WI38 (cell line): Measurements from ENCODE around the gene ULK3.

Experiments used
- H3K4me3 ChIP-seq: 2 replicates; pipeline ENCODE4 v1.5.1; 2011; ENCODE audit warnings: low read depth, mild to moderate bottlenecking, control low read depth, low read length
- CTCF ChIP-seq: IDR thresholded peaks from 2 replicates; pipeline ENCODE4 v1.5.1; 2012; ENCODE audit warnings: low read depth, mild to moderate bottlenecking, control low read depth, low read length

ULK3 gene

GRCh38 chr15:74831813-74832495, 11.0 kb downstream of the ULK3 start:
- no peak overlapping the region for H3K4me3 ChIP-seq
- TF ChIP-seq CTCF: no peak

GRCh38 chr15:74830868-74831267, 12.1 kb downstream of the ULK3 start:
- TF ChIP-seq CTCF: no peak
- no peak overlapping the region for H3K4me3 ChIP-seq

- H3K4me3 ChIP-seq: no peak overlapping the region
- no peak for TF ChIP-seq CTCF
Measured at GRCh38 chr15:74829991-74830390, 13.0 kb downstream of the ULK3 start.

- H3K4me3 ChIP-seq: no peak overlapping the region
- TF ChIP-seq CTCF: no peak
Measured at GRCh38 chr15:74829486-74829885, 13.5 kb downstream of the ULK3 start.

- TF ChIP-seq CTCF: no peak
- no peak overlapping the region for H3K4me3 ChIP-seq
Measured at GRCh38 chr15:74828835-74829234, 14.1 kb downstream of the ULK3 start.

GRCh38 chr15:74827614-74828013, 15.3 kb downstream of the ULK3 start:
- TF ChIP-seq CTCF: no peak
- no peak overlapping the region for H3K4me3 ChIP-seq

- H3K4me3 ChIP-seq: no peak overlapping the region
- no peak for TF ChIP-seq CTCF
Measured at GRCh38 chr15:74826921-74827320, 16.0 kb downstream of the ULK3 start.
